Tibial artery (tissue), 4 donors: ENCODE measurements around the gene SLX9.

ENCODE experiments used
- DNase-seq, 2 donors: peaks; one replicate each; pipeline ENCODE4 v3.0.0-alpha.2; 2019
- H3K27ac ChIP-seq, 2 donors: fragments of 200-600 bp; sonication (generic) in 1 of 2; 1 replicate in 1 of 2; 2 replicates in 1 of 2; pipeline ENCODE4 v1.5.1; 2018 to 2019; ENCODE audit warnings: mild to moderate bottlenecking in 1 of 2
- H3K27me3 ChIP-seq, 2 donors: fragments of 200-600 bp; sonication (generic) in 1 of 2; one replicate each; pipeline versions ENCODE4 v1.5.1 to v1.6.0; 2016 to 2019
- H3K36me3 ChIP-seq, 3 donors: fragments of 200-600 bp; sonication (generic) in 2 of 3; one replicate each; pipeline ENCODE4 v1.5.1; 2016 to 2019; ENCODE audit warnings: mild to moderate bottlenecking in 2 of 3
- H3K4me1 ChIP-seq, 4 donors: fragments of 200-600 bp; sonication (generic) in 2 of 4; 1 replicate in 3 of 4; 2 replicates in 1 of 4; pipeline ENCODE4 v1.5.1; 2016 to 2019
- H3K4me3 ChIP-seq, 2 donors: fragments of 200-600 bp; sonication (generic) in 1 of 2; 1 replicate in 1 of 2; 2 replicates in 1 of 2; pipeline ENCODE4 v1.5.1; 2018 to 2019; ENCODE audit warnings: mild to moderate bottlenecking in 2 of 2
- H3K9me3 ChIP-seq, 3 donors: fragments of 200-600 bp; sonication (generic) in 1 of 3; one replicate each; pipeline ENCODE4 v1.5.1; 2016 to 2019
- intact Hi-C: fragments of 100-400 bp; cut with DNase I; formaldehyde crosslinking; loops from one replicate; pipeline ENCODE4 v1.15.0; 2023; ENCODE audit warnings: low total_unique reads
- TF ChIP-seq, protein P1 (sequence below), 2 experiments: fragments of 200-600 bp in 1 of 2; fragments of 450-650 bp in 1 of 2; IDR thresholded peaks; one replicate each; pipeline ENCODE4 v1.5.1; 2017 to 2019; ENCODE audit warnings: antibody characterized with exemption in 2 of 2, mild to moderate bottlenecking in 1 of 2, moderate library complexity in 1 of 2

SLX9 gene

GRCh38 chr21:44955798-44956175 is 16.0 kb downstream of the SLX9 start:
- DNase-seq = no peak
- TF ChIP-seq, protein P1, sequence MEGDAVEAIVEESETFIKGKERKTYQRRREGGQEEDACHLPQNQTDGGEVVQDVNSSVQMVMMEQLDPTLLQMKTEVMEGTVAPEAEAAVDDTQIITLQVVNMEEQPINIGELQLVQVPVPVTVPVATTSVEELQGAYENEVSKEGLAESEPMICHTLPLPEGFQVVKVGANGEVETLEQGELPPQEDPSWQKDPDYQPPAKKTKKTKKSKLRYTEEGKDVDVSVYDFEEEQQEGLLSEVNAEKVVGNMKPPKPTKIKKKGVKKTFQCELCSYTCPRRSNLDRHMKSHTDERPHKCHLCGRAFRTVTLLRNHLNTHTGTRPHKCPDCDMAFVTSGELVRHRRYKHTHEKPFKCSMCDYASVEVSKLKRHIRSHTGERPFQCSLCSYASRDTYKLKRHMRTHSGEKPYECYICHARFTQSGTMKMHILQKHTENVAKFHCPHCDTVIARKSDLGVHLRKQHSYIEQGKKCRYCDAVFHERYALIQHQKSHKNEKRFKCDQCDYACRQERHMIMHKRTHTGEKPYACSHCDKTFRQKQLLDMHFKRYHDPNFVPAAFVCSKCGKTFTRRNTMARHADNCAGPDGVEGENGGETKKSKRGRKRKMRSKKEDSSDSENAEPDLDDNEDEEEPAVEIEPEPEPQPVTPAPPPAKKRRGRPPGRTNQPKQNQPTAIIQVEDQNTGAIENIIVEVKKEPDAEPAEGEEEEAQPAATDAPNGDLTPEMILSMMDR (IDR thresholded peaks at IDR 0.05) = no peak
- no peak overlapping the region for H3K4me3 ChIP-seq
- intact Hi-C loops = no loop called here
- peaks cover 0 to 17% (median 0%) of the 10 kb centered on the region in 3 donors for H3K36me3 ChIP-seq
- peaks cover 14 to 99% (median 87%) of the 10 kb centered on the region in 4 donors for H3K4me1 ChIP-seq
- H3K27me3 ChIP-seq = no peaks in the 10 kb centered on the region
- peak overlapping the region; percentile 93 to 96 for H3K27ac ChIP-seq
- no peaks in the 10 kb centered on the region for H3K9me3 ChIP-seq

DNA sequence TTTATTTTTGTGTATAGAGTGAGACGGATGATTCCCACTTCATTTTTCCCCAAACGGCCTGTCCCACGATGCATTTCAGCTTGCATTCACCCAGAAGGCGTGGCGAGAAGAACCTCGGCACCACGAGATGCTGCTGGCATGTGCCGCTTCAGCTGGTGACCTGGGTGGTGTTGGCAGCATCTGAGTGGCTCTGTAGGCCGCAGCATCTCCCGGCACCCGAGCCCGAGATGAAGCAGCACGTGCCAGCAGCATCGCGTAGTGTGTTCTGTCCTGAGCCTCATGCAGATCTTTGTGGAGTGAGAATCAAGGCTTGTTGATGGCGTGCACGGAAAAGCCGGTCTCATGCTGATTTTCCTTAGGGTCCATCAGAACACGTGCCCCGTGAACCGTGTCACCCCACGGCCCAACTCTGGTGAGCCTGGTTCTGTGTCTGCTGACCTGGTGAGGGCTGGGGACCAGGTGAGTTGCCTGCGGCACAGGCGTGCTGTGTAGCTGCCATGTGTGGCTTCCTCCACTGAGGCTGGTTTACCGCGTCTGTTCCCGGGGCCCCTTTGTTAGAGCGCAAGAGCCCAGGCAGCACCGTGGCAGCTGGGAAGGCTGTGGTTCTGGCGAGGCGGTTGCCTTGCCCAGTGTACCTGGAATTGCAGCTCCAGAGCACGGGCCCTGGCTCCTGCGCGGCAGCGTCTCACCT is 16.7 kb downstream of the SLX9 start:
- Histone ChIP-seq H3K27me3 (no peaks in the 10 kb centered on the region), H3K9me3 (no peaks in the 10 kb centered on the region), H3K36me3 (peaks cover 0 to 12% (median 0%) of the 10 kb centered on the region in 3 donors), H3K4me1 (peaks cover 14 to 100% (median 85%) of the 10 kb centered on the region in 4 donors), H3K27ac (peak overlapping the region; percentile 93 to 96), H3K4me3 (no peak overlapping the region)
- intact Hi-C loops = no loop called here
- TF ChIP-seq, protein P1 (IDR thresholded peaks at IDR 0.05) = no peak
- peak in 1 of 2 donors; percentile 68 for DNase-seq

- Histone ChIP-seq H3K36me3 (peaks cover 0 to 10% (median 0%) of the 10 kb centered on the region in 3 donors), H3K27me3 (no peaks in the 10 kb centered on the region), H3K4me3 (no peak overlapping the region), H3K9me3 (no peaks in the 10 kb centered on the region), H3K27ac (peak overlapping the region; percentile 93 to 96), H3K4me1 (peaks cover 14 to 100% (median 86%) of the 10 kb centered on the region in 4 donors)
- TF ChIP-seq, protein P1 (IDR thresholded peaks at IDR 0.05) = no peak
- peak in 1 of 2 donors; percentile 72 for DNase-seq
- intact Hi-C loops = no loop called here
Observed at GRCh38 chr21:44957047-44957831, 17.4 kb downstream of the SLX9 start.

GRCh38 chr21:44957901-44958451 is 18.1 kb downstream of the SLX9 start:
- H3K27ac ChIP-seq = peak overlapping the region; percentile 93 to 96
- H3K4me3 ChIP-seq = peak overlapping the region; percentile 19 to 26
- no peaks in the 10 kb centered on the region for H3K27me3 ChIP-seq
- DNase-seq = peak in 1 of 2 donors; percentile 75
- intact Hi-C loops = no loop called here
- TF ChIP-seq, protein P1 (IDR thresholded peaks at IDR 0.05) = no peak
- peaks cover 0 to 10% (median 0%) of the 10 kb centered on the region in 3 donors for H3K36me3 ChIP-seq
- no peaks in the 10 kb centered on the region for H3K9me3 ChIP-seq
- H3K4me1 ChIP-seq = peaks cover 10 to 100% (median 84%) of the 10 kb centered on the region in 4 donors

GRCh38 chr21:44958471-44959191 is 18.8 kb downstream of the SLX9 start:
- H3K9me3 ChIP-seq = no peaks in the 10 kb centered on the region
- peak; percentile 87 to 96 for DNase-seq
- TF ChIP-seq, protein P1 (IDR thresholded peaks at IDR 0.05) = no peak
- H3K36me3 ChIP-seq = peaks cover 0 to 10% (median 0%) of the 10 kb centered on the region in 3 donors
- intact Hi-C loops = no loop called here
- peak overlapping the region; percentile 93 to 96 for H3K27ac ChIP-seq
- peaks cover 8 to 100% (median 83%) of the 10 kb centered on the region in 4 donors for H3K4me1 ChIP-seq
- peak overlapping the region; percentile 19 to 26 for H3K4me3 ChIP-seq
- no peaks in the 10 kb centered on the region for H3K27me3 ChIP-seq
